Chondrocyte (in vitro differentiated cells): Measurements from ENCODE around the gene IL12RB2. TPM values are rescaled to one million over a fixed set of nuclear protein-coding genes. Genes with fewer than 3 reads are reported as not detected.

Experiments used
- DNase-seq: peaks from one replicate; pipeline ENCODE4 v3.0.0; 2021; ENCODE audit warnings: mixed read lengths, low spot score
- H3K27ac Mint-ChIP-seq: one replicate; pipeline ENCODE4 v1.8.0; 2021; ENCODE audit warnings: mild to moderate bottlenecking, moderate library complexity, mixed read lengths; ENCODE audit not compliant: unreplicated experiment
- H3K27me3 Mint-ChIP-seq: 2 replicates; pipeline ENCODE4 v1.8.0; 2021; ENCODE audit warnings: low read depth, mixed read lengths
- H3K36me3 Mint-ChIP-seq: 2 replicates; pipeline ENCODE4 v1.8.0; 2021; ENCODE audit warnings: low read depth, mixed read lengths
- H3K4me1 Mint-ChIP-seq: 2 replicates; pipeline ENCODE4 v1.8.0; 2021; ENCODE audit warnings: low read depth, mild to moderate bottlenecking, mixed read lengths
- H3K4me3 Mint-ChIP-seq: one replicate; pipeline ENCODE4 v1.8.0; 2021; ENCODE audit warnings: mild to moderate bottlenecking, moderate library complexity, mixed read lengths; ENCODE audit not compliant: unreplicated experiment
- H3K9me3 Mint-ChIP-seq: 2 replicates; pipeline ENCODE4 v1.8.0; 2021; ENCODE audit warnings: low read depth, mixed read lengths
- total RNA-seq: library from RNA; stranded (reverse); gene quantifications from 3 replicates; pipeline ENCODE4 v1.2.1, GENCODE V29; 2021
- TF ChIP-seq, protein P1 (sequence below): fragments of 200-600 bp; sonication (generic); IDR thresholded peaks from 2 replicates; pipeline ENCODE4 v1.5.0; 2021; ENCODE audit warnings: antibody characterized with exemption, mild to moderate bottlenecking, moderate library complexity

The IL12RB2 gene
- total RNA-seq, 1 donor from 2014 or later, result not detected

- H3K27ac Mint-ChIP-seq, result no peak overlapping the region
- TF ChIP-seq, protein P1, sequence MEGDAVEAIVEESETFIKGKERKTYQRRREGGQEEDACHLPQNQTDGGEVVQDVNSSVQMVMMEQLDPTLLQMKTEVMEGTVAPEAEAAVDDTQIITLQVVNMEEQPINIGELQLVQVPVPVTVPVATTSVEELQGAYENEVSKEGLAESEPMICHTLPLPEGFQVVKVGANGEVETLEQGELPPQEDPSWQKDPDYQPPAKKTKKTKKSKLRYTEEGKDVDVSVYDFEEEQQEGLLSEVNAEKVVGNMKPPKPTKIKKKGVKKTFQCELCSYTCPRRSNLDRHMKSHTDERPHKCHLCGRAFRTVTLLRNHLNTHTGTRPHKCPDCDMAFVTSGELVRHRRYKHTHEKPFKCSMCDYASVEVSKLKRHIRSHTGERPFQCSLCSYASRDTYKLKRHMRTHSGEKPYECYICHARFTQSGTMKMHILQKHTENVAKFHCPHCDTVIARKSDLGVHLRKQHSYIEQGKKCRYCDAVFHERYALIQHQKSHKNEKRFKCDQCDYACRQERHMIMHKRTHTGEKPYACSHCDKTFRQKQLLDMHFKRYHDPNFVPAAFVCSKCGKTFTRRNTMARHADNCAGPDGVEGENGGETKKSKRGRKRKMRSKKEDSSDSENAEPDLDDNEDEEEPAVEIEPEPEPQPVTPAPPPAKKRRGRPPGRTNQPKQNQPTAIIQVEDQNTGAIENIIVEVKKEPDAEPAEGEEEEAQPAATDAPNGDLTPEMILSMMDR, result no peak
- no peak overlapping the region for H3K4me3 Mint-ChIP-seq
- no peak for DNase-seq
- H3K9me3 Mint-ChIP-seq, result no peaks in the 10 kb centered on the region
- peaks cover 9% of the 10 kb centered on the region for H3K27me3 Mint-ChIP-seq
- H3K36me3 Mint-ChIP-seq, result peaks cover 1% of the 10 kb centered on the region
- H3K4me1 Mint-ChIP-seq, result peaks cover 2% of the 10 kb centered on the region
These were observed 9.2 kb downstream of the IL12RB2 start for GRCh38 chr1:67316918-67317317.

DNA sequence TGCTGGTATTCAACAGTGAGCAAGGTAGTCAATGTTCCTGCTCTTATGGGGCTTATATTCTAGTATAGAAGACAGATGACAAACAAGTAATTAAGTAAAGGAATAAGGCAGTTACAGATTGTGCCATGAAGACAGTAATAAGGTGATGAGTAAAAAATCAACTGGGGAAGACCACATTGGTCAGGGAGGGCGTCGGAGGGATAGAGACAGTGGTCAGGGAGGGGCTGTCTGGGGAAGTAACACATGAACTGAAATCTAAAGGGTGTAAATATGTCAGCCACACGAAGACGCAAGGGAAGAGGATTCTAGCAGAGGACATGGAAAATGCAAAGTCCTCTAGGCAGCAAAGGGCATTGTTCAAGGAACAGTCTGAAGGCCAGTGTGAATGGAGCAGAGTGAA, 10.1 kb downstream of the IL12RB2 start:
- Mint-ChIP-seq H3K4me1 (peaks cover 2% of the 10 kb centered on the region), H3K27ac (no peak overlapping the region), H3K27me3 (peaks cover 7% of the 10 kb centered on the region), H3K36me3 (no peaks in the 10 kb centered on the region), H3K4me3 (no peak overlapping the region), H3K9me3 (no peaks in the 10 kb centered on the region)
- DNase-seq, result no peak
- TF ChIP-seq, protein P1, result no peak

DNA sequence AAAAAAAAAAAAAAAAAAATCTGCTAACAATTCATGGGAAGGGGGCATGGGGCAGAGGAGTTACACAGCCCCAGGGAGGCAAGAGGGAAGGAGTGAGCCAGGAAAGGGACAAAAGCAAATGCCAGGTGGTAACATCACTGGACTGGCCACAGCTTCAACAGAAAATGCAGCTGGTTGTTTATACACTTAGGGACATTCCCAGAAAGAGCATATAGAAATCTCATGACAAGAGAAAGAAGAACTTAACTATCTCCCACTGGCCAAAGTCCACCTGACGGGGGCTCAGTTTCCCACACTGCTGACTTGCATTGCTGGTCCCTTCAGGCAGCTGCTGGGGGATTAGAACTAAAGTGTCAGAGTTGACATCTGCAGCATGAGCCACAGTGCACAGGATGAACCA, 14.8 kb downstream of the IL12RB2 start:
- H3K27ac Mint-ChIP-seq, result no peak overlapping the region
- peaks cover 2% of the 10 kb centered on the region for H3K27me3 Mint-ChIP-seq
- no peak overlapping the region for H3K4me3 Mint-ChIP-seq
- no peak for DNase-seq
- TF ChIP-seq, protein P1, result no peak
- no peaks in the 10 kb centered on the region for H3K9me3 Mint-ChIP-seq
- H3K36me3 Mint-ChIP-seq, result no peaks in the 10 kb centered on the region
- peaks cover 1% of the 10 kb centered on the region for H3K4me1 Mint-ChIP-seq

DNA sequence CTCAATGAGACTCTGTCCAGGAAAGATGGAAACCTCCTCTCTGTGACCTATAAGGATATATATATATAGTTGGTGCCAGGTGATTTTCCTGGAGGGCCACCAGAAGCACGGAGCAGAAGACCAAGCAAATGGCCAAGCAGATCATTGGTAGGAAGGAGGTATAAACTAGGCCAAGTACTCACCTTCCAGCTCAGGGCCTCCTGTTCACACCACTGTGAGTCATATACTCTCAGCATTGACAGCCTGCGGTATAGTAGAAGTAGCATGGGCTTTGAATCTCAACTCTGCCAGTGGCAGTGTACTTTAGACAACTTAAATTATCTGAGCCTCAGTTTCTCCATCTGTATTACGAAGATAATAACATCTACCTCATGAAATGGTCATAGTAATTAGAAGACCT, 15.4 kb downstream of the IL12RB2 start:
- TF ChIP-seq, protein P1, result no peak
- no peaks in the 10 kb centered on the region for H3K9me3 Mint-ChIP-seq

GRCh38 chr1:67324068-67324467, 16.4 kb downstream of the IL12RB2 start:
- H3K27me3 Mint-ChIP-seq, result peaks cover 2% of the 10 kb centered on the region
- no peaks in the 10 kb centered on the region for H3K9me3 Mint-ChIP-seq
- DNase-seq, result no peak
- H3K36me3 Mint-ChIP-seq, result no peaks in the 10 kb centered on the region
- peaks cover 5% of the 10 kb centered on the region for H3K4me1 Mint-ChIP-seq
- H3K4me3 Mint-ChIP-seq, result no peak overlapping the region
- no peak overlapping the region for H3K27ac Mint-ChIP-seq
- TF ChIP-seq, protein P1, result no peak

More for the DNA sequence above, 15.4 kb downstream of the IL12RB2 start:
- no peak overlapping the region for H3K4me3 Mint-ChIP-seq
- H3K36me3 Mint-ChIP-seq, result no peaks in the 10 kb centered on the region
- H3K27ac Mint-ChIP-seq, result no peak overlapping the region
- H3K4me1 Mint-ChIP-seq, result peaks cover 5% of the 10 kb centered on the region
- peaks cover 2% of the 10 kb centered on the region for H3K27me3 Mint-ChIP-seq
- DNase-seq, result no peak
